AG20443 (cell line): ENCODE data around the gene GLIS2.

ENCODE experiments used
- DNase-seq: peaks from one replicate; pipeline ENCODE4 v3.0.0; 2012; ENCODE audit warnings: low spot score, mixed read lengths

The GLIS2 gene

DNA sequence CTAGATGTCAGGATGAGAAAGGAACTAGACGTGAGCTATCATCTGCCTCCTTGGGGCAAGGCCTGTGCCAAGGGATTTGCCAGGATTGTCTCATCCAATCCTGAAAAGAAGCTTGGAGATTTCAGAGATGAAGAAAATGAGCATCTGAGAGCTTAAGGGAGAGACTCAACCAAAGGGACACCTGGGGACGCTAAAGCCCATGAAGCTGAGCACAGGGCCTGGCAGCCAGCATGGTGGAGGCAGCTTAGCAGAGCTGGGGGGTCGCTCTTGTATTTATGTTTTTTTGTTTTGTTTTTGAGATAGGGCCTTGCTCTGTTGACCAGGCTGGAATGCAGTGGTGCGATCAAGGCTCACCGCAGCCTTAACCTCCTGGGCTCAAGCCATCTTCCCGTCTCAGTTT, 18.4 kb upstream of the GLIS2 start:
- no peak for DNase-seq

DNA sequence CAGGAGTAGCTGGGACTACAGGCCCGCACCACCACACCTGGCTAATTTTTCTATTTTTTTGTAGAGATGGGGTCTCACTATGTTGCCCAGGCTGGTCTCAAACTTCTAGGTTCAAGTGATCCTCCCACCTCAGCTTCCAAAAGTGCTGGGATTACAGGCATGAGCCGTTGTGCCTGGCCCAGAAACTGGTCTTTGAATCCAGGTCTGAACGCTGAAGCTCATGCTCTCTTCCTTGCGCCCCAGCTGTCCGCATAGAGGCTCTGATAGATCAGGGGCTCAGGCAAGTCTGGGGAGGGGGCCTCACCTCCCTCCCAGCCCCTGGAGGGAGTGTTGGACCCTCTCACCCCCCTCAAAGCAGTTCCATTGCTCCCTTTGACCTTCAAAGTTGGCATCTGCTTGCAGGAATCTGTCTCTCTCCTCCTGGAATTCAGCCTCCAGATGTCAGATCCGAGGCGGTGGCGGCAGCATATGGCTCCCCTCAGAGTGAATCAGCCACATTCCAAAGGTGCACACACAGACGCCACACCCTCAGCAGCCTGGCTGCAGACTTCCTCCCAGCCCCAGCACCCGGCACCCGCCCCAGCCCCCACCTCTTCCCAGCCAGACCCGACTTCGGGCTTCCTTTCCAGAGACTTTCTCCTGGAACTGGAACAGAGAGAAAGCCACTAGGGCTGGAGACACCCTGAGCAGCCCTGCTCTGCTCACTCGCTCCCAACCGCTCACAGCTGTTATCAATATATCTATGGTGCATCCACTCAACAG, 16.9 kb upstream of the GLIS2 start:
- DNase-seq, result peak; percentile 97

DNA sequence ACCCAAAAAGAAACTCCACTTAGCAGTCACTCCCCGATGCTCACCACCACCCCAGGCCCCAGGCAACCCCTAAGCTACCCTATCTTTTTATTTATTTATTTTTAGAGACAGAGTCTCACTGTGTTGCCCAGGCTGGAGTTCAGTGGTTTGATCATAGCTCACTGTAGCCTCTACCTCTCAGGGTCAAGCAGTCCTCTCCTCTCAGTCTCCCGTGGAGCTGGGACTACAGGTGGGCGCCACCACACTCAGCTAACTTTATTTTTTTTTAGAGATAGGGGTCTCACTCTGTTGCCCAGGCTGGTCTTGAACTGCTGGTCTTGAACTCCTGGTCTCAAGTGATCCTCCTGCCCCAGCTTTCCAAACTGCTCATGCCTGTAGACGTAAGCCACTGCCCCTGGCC, 14.7 kb upstream of the GLIS2 start:
- DNase-seq, result no peak

DNA sequence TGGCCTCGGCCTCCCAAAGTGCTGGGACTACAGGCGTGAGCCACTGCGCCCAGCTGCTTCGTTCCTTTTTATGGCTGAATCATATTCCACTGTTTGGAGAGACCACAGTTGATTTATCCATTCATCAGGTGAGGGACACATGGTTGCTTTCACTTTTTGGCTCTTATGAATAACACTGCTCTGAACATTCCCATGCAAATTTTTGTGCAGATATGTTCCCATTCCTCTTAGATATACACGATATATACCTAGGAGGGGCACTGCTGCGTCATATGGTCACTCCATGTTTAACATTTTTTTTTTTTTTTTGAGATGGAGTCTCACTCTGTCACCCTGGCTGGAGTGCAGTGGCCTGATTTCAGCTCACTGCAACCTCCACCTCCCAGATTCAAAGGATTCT, 13.9 kb upstream of the GLIS2 start:
- no peak for DNase-seq

DNA sequence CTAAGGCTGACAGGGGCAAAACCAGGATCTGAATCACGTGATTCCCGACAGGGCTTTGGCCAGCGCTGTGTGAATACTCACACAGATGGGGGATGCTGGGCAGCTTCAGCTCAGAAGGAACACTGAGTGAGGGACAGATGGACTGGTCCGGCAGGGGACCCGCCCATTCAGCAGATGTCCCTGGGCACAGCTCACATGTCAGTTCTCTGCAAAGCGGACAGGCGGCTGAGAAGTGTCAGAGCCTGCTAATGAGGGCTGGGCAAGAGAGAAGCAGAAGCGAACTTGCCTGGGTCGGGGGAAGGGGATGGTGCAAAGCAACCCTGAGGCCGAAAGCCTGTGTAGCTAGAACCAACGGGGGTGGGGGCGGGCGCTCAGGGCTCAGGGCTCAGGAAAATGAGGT, 11.9 kb upstream of the GLIS2 start:
- peak; percentile 28 for DNase-seq

DNA sequence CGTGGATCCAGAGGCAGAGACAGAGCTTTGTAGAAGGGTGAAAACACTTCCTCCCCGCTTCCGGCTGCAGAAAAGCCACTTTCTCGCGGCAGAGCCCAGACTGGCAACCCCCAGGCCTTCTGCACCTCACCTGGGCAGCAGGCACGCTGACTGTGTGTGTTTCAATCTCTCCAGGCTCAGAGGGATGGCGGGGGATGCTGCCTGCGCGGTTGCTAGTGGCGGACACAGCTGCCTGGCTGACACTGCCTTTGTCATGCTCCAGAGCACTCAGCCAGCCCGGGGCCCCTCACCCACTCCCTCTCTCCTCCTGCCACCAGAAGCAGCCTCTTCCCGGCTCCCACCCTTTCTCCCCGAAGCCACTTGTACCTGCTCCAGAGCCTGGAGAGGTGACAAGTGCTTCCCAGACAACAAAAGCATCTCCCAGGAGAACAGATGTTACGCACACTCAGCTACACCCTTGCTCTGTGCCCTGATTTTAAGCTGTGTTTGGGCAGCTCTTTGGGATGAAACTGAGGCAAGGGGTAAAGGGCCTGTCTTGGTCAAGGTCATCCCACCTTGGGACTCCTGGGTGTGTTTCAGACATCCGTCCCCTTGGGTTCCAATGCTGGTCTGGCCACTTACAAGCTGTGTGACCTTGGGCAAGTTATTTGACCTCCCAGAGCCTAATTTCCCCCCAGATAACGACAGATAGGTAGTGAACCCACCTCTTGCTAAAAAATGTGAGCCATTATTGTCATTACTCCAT, 9.2 kb upstream of the GLIS2 start:
- DNase-seq, result no peak

DNA sequence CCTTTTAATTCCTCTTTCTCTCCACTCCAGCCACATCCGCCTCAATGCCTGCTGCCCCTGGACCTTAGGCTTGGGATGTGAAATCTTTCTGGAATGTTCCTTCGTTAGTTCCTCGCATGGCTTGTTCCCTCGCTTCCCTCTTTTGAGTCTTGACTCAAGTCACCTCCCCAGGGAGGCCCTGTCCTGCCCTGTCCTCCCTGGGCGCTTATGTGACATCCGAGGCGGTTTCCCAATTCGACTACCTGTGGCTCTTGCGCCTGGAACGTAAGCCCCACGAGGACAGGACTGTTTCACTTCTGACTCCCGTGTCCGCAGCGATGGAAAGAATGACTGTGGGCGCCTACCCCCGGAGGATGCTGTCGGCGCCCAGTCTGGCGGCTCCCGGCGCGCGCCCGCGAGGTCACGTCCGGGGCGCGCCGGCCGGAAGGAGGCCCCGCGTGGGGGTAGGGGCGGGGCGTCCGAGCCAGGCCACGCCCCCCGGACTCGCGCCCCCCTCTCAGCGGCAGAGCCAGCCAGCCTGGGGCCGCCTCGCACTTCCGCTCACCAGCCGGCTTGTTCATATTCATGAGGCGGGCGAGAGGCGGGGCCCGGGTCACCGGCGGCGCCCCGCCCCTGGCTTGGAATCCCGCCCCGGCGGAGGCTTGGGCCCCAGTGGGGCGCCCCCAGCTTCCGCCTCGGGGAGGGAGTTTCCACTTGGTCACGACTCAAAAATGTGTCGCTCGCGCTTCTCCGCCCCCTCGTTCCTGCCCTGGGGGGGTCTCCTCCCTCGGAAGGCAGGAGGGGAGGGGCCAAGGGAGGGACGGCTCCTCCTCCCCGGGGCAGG, 8.4 kb upstream of the GLIS2 start:
- peak; percentile 97 for DNase-seq

DNA sequence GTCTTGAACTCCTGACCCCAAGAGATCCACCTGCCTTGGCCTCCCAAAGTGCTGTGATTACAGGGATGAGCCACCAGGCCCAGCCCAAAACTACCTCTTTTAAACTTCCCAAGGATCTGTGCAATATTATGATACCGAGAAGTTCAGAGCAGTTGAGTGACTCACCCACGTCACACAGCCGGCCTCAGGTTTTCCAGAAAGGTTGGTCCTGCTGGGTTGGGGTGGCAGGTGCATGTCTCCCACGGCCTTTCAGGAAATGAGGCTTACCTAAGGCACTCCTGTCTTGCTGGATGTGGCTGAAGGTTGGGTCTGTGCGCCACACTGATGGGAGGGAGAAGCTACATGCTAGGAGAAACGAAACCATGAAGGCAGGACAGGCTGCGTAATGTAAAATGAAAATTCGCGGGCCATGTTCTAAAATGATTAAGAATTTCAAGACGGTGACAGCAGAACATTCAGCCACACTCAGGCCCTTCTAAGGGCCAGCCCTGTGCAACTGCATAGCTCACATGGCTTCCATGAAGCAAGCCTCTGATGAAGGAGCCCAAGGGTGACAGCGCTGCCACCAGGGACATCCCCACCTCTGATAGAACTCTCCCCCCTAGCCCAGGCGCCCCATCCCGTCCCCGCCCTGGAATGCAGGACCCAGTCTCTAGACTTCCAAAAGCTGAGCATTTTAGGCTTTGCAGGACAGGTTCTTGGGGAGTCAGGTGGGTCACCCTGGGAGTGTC, 6.6 kb upstream of the GLIS2 start:
- no peak for DNase-seq

DNA sequence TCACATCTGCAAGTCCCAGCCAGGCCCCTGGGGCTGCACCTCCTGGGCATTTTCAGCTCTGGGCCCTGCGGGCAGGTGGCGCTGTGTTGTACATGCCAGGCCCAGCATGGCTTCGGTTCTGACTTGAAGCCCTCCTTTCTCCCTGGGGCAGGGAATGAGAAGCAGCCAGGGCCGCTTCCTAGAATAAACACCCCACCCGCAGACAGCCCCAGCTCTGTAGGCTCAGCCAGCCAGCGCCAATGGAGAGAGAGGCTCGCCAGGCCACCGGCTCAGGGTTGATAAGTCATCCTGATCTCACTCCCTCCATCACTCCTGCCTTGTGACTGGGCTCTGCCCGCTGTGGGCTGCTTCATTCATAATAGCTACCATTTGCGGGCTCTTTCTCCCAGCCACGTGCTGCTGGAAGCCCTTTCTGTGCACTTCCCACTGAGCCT, 6.0 kb upstream of the GLIS2 start:
- peak; percentile 43 for DNase-seq

DNA sequence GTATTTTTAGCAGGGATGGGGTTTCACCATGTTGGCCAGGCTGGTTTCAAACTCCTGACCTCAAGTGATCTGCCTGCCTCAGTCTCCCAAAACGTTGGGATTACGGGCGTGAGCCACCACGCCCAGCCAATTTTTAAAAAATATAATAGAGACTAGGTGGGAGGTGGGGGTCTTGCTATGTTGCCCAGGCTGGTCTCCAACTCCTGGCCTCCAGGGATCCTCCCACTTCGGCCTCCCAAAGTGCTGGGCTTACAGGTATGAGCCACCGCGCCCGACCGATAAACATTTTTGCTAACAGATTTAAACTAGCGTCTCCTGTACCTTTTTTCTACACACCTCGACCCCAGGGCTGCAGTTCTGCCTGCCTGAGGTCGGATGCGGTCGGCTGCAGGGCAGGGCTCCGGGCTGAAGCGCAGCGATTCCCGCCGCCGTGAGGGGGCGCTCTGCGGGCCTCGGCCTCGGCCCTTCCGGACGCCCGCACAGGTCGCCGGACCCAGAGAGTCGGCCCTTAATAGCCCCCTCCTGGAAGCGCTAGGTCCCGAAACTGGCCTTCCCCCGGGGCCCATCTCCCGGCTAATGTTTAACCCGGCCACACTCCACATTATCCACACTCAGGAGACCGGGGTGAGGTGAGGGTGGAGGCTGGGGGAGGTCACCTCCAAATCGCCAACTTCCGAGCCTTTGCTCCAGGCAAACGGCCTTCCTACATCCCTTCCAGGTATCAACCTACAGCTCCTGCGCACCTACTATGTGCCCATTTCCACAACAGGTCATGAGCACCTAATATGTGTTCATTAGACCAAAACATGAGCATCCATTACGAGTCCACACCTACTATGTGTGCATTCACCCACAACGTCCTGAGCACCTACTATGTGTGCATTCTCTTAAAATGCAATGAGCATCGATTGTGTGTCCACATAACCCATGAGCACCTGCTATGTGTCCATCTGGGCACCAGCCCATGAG, 2.0 kb upstream of the GLIS2 start:
- peak; percentile 60 for DNase-seq

DNA sequence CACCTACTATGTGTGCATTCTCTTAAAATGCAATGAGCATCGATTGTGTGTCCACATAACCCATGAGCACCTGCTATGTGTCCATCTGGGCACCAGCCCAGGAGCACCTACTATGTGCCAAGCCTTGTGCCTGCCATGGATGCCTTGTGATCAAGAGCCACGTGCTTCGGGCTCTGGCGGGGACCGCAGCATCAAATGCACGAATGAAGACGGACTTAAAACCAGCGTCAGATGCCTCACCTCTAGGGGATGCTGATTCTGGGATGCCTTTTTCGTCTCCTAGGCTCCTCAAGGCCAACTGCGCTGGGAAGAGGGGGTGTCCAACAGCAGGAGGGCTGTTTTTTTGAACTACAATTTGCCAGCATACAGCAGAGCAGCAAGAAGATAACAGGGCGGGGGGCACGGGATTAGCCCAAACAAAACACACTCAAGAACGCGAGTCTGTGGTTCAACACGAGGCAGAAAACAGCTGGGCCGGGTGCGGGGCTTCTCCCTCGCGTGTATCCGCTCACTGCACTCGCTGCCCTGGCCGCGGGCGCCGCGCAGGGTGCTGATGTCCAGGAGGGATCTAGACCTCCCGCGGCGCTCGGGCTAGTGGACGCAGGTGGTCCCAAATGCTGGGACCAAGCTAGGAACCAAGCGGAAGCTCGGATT, 1.2 kb upstream of the GLIS2 start:
- no peak for DNase-seq

DNA sequence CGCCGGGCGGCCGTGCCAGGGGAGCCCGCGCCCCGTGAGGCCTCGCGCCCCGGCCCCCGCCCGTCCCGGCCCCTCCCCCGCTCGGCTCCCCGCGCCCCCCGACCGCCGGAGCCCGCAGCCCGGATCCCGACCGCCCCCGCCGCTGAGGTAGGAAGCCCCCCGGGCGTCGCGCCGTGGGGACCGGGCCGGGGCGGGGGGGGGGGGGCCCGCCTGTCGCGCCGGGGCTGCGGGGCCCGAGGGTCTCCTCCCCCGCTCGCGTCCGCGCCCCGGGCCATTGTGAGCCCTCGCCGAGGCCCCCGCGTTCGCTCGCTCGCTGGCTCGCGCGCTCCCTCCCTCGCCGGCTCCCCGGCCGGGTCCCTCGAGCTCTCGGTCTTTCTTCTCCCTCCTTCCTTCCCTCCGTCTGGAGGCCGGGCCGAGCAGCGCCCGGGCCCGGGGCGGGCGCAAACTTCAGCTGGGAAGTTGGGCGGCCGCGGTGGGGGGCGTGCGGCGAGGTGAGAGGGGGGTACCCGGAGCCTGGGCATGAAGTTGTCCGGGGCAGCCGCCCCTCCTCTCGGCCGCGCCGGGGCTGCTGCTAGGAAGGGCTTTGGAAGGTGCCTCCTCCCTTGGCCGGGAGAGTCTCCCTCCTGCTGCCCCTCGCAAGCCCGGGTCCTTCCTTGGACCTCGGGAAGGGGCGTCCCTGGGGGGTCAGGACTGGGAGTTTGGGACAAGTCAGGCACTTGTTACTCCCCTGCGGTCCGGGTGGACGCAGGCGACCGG, 419 bp downstream of the GLIS2 start:
- DNase-seq, result no peak

DNA sequence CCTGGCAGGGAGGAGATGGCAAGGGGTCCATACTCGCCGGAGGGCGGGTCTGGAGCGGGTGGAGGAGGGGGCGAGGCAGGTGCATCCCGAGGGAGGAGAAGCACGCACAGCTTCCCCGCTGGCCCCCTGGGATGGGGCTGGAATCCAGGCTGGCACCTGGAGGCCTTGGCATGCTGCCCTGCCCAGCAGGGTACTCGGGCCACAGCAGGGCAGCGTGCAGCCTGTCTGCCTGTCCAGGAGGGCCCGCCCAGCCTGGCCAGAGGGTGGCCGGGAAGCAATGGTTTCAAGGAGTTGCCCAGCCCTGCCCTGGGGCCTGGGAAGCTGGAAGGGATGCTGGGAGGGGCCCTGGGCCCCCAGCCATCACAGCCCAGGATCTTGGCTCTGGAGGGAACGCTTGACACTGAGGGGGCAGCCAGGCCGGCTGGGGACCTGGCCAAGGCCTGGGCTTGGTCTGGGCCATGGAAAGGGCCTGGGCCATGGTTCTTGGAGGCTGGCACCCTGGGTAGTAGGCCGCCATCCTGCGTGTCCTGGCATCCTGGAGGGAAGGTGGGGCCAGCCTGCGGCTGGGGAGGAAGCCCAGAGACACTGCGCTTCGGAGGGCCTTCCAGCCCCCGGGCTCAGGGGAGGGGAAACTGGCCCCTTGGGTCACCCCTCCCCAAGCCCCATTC, 1.1 kb downstream of the GLIS2 start:
- peak; percentile 65 for DNase-seq

DNA sequence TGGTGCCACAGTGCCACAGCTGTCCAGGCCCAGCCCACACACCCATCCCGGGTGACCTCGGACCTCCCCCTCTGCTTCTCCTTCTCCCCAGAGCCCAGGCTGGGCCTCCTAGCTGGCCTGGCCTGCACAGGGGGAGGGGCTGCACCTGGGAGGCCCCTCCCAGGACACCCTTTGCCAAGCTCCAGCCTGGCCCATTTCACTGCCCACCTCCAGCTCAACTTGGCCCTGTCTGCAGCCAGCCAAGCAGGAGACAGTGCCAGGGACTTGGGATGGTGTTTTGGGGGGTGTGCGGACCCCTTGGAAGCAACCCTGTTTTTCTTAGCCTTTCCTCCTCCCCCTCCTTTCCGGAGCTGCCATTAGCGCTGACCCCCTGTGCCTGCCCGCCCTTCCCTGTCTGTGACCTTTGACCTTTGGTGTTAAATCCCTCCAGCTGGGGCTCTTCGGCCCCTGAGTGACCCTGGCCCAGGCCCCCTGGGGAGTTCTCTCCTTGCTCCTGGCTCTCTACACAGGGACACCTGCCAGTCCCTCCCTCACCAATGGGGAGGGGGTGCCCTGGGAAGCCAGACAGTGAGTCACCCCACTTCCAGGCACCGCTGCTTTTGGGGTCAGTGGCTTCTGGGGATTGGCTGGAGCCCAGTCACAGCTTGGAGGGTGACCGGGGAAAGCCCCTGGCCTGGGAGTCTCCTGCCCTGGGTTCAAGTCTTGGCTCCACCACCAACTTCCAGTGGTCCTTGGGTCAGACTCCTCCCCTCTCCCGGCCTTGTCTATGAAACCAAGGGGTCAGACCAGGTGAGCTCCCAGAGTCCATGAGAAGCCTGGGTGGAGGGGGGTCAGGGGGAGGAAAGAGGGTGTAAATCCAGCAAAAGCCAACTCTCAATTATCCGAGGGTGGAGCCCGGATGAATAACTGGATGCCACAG, 1.9 kb downstream of the GLIS2 start:
- DNase-seq, result no peak

DNA sequence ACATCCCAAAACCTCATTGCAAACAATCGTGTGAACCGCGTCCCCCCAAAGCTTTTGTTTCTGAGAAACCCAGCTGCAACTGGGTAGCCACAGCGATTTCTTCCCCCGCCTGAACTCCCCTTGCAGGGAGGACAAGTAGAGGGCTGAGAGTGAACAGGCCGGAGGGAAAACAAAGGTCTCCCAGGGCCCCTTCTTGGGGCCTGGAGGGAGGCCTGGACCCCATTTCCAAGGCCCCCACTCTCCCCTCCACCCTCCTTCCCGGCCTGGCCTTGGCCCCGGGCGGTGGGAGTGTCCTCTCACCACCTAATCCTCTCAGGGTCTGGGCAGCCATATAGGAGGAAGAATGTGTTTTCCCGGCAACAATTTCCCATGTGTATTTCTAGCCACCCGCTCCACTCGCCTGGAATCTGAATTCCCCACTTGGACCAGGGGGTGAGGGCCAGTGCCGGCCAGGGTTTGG, 2.6 kb downstream of the GLIS2 start:
- DNase-seq, result no peak

DNA sequence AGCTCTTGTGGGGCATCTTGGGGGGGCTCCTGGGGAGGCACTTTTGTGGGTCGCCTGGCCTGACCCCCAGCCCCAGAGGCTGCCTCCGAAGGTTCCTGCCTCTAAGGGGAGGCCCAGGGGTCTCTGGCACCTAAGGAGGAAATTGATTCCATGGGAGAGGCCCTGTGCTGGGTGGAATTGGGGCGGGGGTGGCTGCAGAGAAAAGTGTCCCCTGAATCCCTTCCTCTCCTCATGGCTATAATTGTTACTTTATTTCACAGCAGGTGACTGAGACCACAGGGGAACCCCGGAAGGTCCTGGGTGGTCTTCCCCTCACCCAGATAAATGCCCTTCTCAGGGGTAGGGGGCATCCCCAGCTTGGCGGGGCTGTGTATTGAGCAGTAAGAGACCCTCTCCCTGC, 3.1 kb downstream of the GLIS2 start:
- DNase-seq, result no peak
